Hepatocyte (in vitro differentiated cells): ENCODE data around the gene NHS. TPM values are rescaled to one million over a fixed set of nuclear protein-coding genes. Genes with fewer than 3 reads are reported as not detected.

Experiments used
- DNase-seq: peaks from one replicate; pipeline ENCODE4 v3.0.0-alpha.2; 2016; ENCODE audit warnings: low spot score
- H2AFZ ChIP-seq: fragments of 200-600 bp; sonication (generic); 2 replicates; pipeline ENCODE4 v1.6.0; 2016; ENCODE audit warnings: antibody characterized with exemption, mild to moderate bottlenecking
- H3K27ac ChIP-seq: fragments of 200-600 bp; sonication (generic); 2 replicates; pipeline ENCODE4 v1.5.1; 2016; ENCODE audit warnings: mild to moderate bottlenecking
- H3K27me3 ChIP-seq: fragments of 200-600 bp; sonication (generic); 2 replicates; pipeline ENCODE4 v1.6.1; 2016
- H3K36me3 ChIP-seq: fragments of 200-600 bp; sonication (generic); replicated peaks from 2 replicates; pipeline ENCODE4 v1.5.1; 2016; ENCODE audit warnings: low read depth; ENCODE audit not compliant: insufficient read depth
- H3K4me1 ChIP-seq: fragments of 200-600 bp; sonication (generic); 2 replicates; pipeline ENCODE4 v1.5.1; 2016; ENCODE audit warnings: mild to moderate bottlenecking, moderate library complexity; ENCODE audit not compliant: insufficient read depth
- H3K4me2 ChIP-seq: fragments of 200-600 bp; sonication (generic); 2 replicates; pipeline ENCODE4 v1.6.0; 2016
- H3K4me3 ChIP-seq: fragments of 200-600 bp; sonication (generic); 2 replicates; pipeline ENCODE4 v1.5.1; 2016; ENCODE audit warnings: mild to moderate bottlenecking
- H3K79me2 ChIP-seq: fragments of 200-600 bp; sonication (generic); 2 replicates; pipeline ENCODE4 v1.6.0; 2017; ENCODE audit warnings: mild to moderate bottlenecking
- H3K9me2 ChIP-seq: fragments of 200-600 bp; sonication (generic); replicated peaks from 2 replicates; pipeline ENCODE4 v1.6.0; 2017; ENCODE audit warnings: mild to moderate bottlenecking; ENCODE audit not compliant: insufficient read depth
- H3K9me3 ChIP-seq: fragments of 200-600 bp; sonication (generic); 2 replicates; pipeline ENCODE4 v1.5.1; 2016; ENCODE audit warnings: low read depth, mild to moderate bottlenecking
- H4K20me1 ChIP-seq: fragments of 200-600 bp; sonication (generic); 2 replicates; pipeline ENCODE4 v1.6.0; 2016; ENCODE audit warnings: mild to moderate bottlenecking; ENCODE audit not compliant: insufficient read depth, poor library complexity, severe bottlenecking
- EZH2 ChIP-seq: fragments of 200-600 bp; sonication (generic); IDR thresholded peaks from 2 replicates; pipeline ENCODE4 v1.6.1; 2016; ENCODE audit warnings: antibody characterized with exemption, mild to moderate bottlenecking, borderline replicate concordance
- EZH2phosphoT487 ChIP-seq: fragments of 200-600 bp; sonication (generic); IDR thresholded peaks from one replicate; pipeline ENCODE4 v1.6.1; 2018; ENCODE audit warnings: antibody characterized with exemption, mild to moderate bottlenecking, low read depth, moderate library complexity; ENCODE audit not compliant: unreplicated experiment, severe bottlenecking
- WGBS: methylation state at CpG from one replicate; pipeline ENCODE4 v1.1.6; 2016; ENCODE audit warnings: low lambda C conversion rate; ENCODE audit errors: missing lambda C conversion rate; 5-methylcytosine and 5-hydroxymethylcytosine counted together
- polyA plus RNA-seq: library from polyadenylated mRNA; unstranded; fragments of >200 nt; fragmentation: Nextera tagmentation; extraction: Ambion mirVana; gene quantifications from 2 replicates; pipeline ENCODE4 v1.2.1, GENCODE V29; 2016
- total RNA-seq: library from RNA; depleted of rRNA; stranded (reverse); fragments of >200 nt; gene quantifications from 2 replicates; pipeline ENCODE4 v1.2.3, GENCODE V29; 2014
- TF ChIP-seq, protein P1 (sequence below): fragments of 200-600 bp; sonication (generic); IDR thresholded peaks from 2 replicates; pipeline ENCODE4 v1.5.1; 2016; ENCODE audit warnings: antibody characterized with exemption, mild to moderate bottlenecking; ENCODE audit not compliant: poor library complexity

Gene NHS
- total and polyA plus RNA-seq, 2 experiments from 2014 or later, result 0.35 to 3.1 TPM

DNA sequence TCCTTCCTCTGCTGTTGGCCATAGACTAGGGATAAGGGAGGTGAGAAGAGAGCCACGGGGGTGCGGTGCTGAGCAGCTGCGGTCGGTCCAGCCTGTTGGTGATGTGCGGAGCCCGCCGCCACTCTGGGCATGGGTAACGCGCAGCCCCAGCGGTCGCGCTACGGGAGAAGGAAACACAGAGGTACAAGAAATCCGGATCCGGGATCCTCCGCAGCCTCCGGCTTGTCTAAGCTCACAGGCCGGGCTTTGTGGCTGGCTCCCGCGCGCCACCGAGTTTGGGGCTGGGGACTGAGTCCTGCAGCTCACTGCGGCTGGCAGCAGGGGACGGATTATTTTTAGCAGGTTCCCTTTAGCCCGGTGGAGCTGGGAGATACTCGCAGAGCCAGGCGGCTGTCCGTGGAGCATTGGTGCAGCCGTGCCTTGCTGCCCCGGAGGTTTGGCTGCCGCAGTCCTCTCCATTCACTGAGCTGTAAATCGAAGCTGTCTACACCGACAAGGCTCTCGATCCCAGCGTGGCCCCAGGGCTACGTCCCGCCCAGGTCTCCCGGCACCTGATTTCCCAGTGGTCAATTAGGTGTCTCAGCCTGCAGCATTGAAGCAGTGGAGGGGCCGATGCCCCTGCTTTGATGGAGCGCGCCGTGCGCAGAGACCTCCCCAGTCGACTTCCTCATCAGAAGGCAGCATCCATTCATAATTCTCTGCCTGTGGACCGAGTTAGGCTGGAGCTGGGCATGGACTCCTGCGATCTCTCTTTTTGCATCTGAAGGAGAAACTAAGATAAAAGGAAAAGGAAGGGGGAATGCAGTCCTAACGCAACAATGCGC is 280.4 kb downstream of the NHS start:
- H4K20me1 ChIP-seq, result no peaks in the 10 kb centered on the region
- no peaks in the 10 kb centered on the region for H3K36me3 ChIP-seq
- DNase-seq, result peak; percentile 10
- H3K79me2 ChIP-seq, result no peaks in the 10 kb centered on the region
- peaks cover 7% of the 10 kb centered on the region for H3K27me3 ChIP-seq
- 46% methylated on average over 46 of the region's 48 CpGs for WGBS
- H3K9me2 ChIP-seq, result no peaks in the 10 kb centered on the region
- H3K4me3 ChIP-seq, result peak overlapping the region; percentile 0
- TF ChIP-seq EZH2phosphoT487 (no peak), EZH2 (peak; percentile 47)
- TF ChIP-seq, protein P1, sequence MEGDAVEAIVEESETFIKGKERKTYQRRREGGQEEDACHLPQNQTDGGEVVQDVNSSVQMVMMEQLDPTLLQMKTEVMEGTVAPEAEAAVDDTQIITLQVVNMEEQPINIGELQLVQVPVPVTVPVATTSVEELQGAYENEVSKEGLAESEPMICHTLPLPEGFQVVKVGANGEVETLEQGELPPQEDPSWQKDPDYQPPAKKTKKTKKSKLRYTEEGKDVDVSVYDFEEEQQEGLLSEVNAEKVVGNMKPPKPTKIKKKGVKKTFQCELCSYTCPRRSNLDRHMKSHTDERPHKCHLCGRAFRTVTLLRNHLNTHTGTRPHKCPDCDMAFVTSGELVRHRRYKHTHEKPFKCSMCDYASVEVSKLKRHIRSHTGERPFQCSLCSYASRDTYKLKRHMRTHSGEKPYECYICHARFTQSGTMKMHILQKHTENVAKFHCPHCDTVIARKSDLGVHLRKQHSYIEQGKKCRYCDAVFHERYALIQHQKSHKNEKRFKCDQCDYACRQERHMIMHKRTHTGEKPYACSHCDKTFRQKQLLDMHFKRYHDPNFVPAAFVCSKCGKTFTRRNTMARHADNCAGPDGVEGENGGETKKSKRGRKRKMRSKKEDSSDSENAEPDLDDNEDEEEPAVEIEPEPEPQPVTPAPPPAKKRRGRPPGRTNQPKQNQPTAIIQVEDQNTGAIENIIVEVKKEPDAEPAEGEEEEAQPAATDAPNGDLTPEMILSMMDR, result no peak
- H3K27ac ChIP-seq, result no peak overlapping the region
- no peaks in the 10 kb centered on the region for H3K9me3 ChIP-seq
- no peaks in the 10 kb centered on the region for H3K4me1 ChIP-seq
- no peak overlapping the region for H2AFZ ChIP-seq
- peak overlapping the region; percentile 79 for H3K4me2 ChIP-seq

DNA sequence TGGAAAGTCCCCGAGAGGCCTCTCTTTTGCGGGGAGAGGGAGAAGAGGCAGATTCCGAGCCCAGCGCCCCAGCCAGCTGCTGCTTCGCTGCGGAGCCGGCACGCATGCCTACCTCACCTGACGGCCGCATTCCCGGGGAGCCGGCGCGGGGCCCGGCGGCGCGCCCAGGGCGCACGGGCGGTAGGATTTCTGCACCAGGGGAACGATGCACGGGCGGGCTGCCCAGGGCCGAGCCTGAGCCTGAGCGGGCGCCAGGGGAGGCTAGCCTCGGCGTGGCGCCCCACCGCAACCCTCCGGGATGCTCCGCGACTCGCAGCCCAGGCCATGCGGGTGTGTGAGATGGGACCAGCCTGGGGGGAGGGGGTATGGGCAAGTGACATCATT is 281.0 kb downstream of the NHS start:
- peak overlapping the region; percentile 79 for H3K4me2 ChIP-seq
- no peaks in the 10 kb centered on the region for H3K36me3 ChIP-seq
- no peaks in the 10 kb centered on the region for H4K20me1 ChIP-seq
- no peaks in the 10 kb centered on the region for H3K79me2 ChIP-seq
- H3K4me1 ChIP-seq, result no peaks in the 10 kb centered on the region
- 40% methylated on average over 34 of the region's 36 CpGs for WGBS
- H3K27ac ChIP-seq, result no peak overlapping the region
- H3K9me2 ChIP-seq, result no peaks in the 10 kb centered on the region
- DNase-seq, result peak; percentile 11
- TF ChIP-seq EZH2phosphoT487, result no peak
- TF ChIP-seq EZH2, result no peak
- TF ChIP-seq, protein P1, result no peak
- no peak overlapping the region for H2AFZ ChIP-seq
- H3K27me3 ChIP-seq, result peaks cover 7% of the 10 kb centered on the region
- no peak overlapping the region for H3K4me3 ChIP-seq
- no peaks in the 10 kb centered on the region for H3K9me3 ChIP-seq

GRCh38 chrX:17656556-17656955 is 281.6 kb downstream of the NHS start:
- H4K20me1 ChIP-seq, result no peaks in the 10 kb centered on the region
- no peaks in the 10 kb centered on the region for H3K36me3 ChIP-seq
- H3K27ac ChIP-seq, result no peak overlapping the region
- no peaks in the 10 kb centered on the region for H3K9me3 ChIP-seq
- no peaks in the 10 kb centered on the region for H3K79me2 ChIP-seq
- H3K9me2 ChIP-seq, result no peaks in the 10 kb centered on the region
- peaks cover 7% of the 10 kb centered on the region for H3K27me3 ChIP-seq
- H3K4me1 ChIP-seq, result no peaks in the 10 kb centered on the region
- 58% methylated on average over 16 of the region's 16 CpGs for WGBS
- no peak overlapping the region for H2AFZ ChIP-seq
- peak overlapping the region; percentile 79 for H3K4me2 ChIP-seq
- H3K4me3 ChIP-seq, result no peak overlapping the region
- no peak for DNase-seq
- no peak for TF ChIP-seq EZH2phosphoT487
- TF ChIP-seq EZH2, result no peak
- TF ChIP-seq, protein P1, result no peak
